GM18505 (cell line): ENCODE data around the gene USP17L12.
"Not testable (repeated sequence)": the region's sequence is repeated elsewhere in the genome, so short reads cannot be mapped to it uniquely, and the experiment has no call there.

Experiments
- ATAC-seq: cut with Tn5 transposase; IDR thresholded peaks from one replicate; pipeline ENCODE4 v1.9.1; 2021; ENCODE audit not compliant: unreplicated experiment

USP17L12 gene, protein sequence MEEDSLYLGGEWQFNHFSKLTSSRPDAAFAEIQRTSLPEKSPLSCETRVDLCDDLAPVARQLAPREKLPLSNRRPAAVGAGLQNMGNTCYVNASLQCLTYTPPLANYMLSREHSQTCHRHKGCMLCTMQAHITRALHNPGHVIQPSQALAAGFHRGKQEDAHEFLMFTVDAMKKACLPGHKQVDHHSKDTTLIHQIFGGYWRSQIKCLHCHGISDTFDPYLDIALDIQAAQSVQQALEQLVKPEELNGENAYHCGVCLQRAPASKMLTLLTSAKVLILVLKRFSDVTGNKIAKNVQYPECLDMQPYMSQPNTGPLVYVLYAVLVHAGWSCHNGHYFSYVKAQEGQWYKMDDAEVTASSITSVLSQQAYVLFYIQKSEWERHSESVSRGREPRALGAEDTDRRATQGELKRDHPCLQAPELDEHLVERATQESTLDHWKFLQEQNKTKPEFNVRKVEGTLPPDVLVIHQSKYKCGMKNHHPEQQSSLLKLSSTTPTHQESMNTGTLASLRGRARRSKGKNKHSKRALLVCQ

DNA sequence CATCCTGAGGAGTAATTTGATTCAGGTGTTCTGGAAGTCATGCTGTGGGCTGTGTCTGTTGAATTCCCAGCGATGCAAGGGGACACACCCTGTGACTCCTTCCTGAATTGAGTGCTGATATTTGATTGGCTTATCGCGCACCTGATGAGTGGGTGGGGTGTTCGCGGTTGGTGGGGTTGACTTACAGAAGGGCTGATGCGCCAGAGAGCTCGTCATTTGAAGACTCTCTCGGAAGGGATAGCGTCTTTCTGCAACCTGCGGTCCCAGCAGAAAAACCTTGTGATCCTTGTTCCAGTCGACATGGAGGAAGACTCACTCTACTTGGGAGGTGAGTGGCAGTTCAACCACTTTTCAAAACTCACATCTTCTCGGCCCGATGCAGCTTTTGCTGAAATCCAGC lies at the start of gene USP17L12:
USP17L12 (plus strand) TSS at position 301 of the 400 bp plus-strand sequence; CDS start at position 301, 0 bp downstream.
- ATAC-seq: not testable (repeated sequence)

- not testable (repeated sequence) for ATAC-seq
Measured at GRCh38 chr4:9210357-9210756, 9.6 kb upstream of the USP17L12 start, which contains the start of gene USP17L10. Gene USP17L10 (plus strand): TSS chr4:9210657. CDS start chr4:9210657, 0 bp downstream.

DNA sequence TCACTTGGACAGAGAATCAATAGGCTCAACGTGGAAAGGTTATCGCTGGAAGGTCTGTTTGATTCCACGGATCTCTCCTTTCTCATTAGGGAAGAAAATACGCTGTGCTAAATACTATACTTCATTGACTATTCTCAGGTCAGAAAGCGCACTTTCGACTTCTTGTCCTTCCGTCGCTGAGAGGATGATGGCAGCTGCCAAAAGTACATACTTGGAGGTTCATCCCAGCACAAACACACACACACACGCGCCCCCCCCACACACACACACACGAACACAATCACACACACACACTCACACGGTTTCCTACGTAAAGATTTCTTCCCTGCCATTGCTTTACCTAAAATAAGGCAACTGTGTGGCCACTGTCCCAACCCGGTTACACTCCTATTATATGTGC lies 5.3 kb upstream of the USP17L12 start:
- not testable (repeated sequence) for ATAC-seq

DNA sequence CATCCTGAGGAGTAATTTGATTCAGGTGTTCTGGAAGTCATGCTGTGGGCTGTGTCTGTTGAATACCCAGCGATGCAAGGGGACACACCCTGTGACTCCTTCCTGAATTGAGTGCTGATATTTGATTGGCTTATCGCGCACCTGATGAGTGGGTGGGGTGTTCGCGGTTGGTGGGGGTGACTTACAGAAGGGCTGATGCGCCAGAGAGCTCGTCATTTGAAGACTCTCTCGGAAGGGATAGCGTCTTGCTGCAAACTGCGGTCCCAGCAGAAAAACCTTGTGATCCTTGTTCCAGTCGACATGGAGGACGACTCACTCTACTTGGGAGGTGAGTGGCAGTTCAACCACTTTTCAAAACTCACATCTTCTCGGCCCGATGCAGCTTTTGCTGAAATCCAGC lies 4.8 kb upstream of the USP17L12 start, which contains the start of gene USP17L11:
USP17L11 (plus strand) TSS at position 301 of the 400 bp plus-strand sequence; CDS start at position 301, 0 bp downstream.
- ATAC-seq: not testable (repeated sequence)

DNA sequence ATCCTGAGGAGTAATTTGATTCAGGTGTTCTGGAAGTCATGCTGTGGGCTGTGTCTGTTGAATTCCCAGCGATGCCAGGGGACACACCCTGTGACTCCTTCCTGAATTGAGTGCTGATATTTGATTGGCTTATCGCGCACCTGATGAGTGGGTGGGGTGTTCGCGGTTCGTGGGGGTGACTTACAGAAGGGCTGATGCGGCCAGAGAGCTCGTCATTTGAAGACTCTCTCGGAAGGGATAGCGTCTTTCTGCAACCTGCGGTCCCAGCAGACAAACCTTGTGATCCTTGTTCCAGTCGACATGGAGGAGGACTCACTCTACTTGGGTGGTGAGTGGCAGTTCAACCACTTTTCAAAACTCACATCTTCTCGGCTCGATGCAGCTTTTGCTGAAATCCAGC lies 4.6 kb downstream of the USP17L12 start, which contains the start of gene USP17L13:
USP17L13 (plus strand) TSS at position 301 of the 400 bp plus-strand sequence; CDS start at position 301, 0 bp downstream.
- not testable (repeated sequence) for ATAC-seq

DNA sequence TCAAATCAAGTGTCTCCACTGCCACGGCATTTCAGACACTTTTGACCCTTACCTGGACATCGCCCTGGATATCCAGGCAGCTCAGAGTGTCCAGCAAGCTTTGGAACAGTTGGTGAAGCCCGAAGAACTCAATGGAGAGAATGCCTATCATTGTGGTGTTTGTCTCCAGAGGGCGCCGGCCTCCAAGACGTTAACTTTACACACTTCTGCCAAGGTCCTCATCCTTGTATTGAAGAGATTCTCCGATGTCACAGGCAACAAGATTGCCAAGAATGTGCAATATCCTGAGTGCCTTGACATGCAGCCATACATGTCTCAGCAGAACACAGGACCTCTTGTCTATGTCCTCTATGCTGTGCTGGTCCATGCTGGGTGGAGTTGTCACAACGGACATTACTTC lies 10.3 kb downstream of the USP17L12 start:
- ATAC-seq: not testable (repeated sequence)

DNA sequence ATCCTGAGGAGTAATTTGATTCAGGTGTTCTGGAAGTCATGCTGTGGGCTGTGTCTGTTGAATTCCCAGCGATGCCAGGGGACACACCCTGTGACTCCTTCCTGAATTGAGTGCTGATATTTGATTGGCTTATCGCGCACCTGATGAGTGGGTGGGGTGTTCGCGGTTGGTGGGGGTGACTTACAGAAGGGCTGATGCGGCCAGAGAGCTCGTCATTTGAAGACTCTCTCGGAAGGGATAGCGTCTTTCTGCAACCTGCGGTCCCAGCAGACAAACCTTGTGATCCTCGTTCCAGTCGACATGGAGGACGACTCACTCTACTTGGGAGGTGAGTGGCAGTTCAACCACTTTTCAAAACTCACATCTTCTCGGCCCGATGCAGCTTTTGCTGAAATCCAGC lies 14.1 kb downstream of the USP17L12 start, which contains the start of gene USP17L15:
USP17L15 (plus strand) TSS at position 301 of the 400 bp plus-strand sequence; CDS start at position 301, 0 bp downstream.
- ATAC-seq: not testable (repeated sequence)

DNA sequence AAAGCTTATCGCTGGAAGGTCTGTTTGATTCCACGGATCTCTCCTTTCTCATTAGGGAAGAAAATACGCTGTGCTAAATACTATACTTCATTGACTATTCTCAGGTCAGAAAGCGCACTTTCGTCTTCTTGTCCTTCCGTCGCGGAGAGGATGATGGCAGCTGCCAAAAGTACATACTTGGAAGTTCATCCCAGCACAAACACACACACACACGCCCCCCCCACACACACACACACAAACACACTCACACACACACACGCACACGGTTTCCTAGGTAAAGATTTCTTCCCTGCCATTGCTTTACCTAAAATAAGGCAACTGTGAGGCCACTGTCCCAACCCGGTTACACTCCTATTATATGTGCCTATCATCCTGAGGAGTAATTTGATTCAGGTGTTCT lies 18.5 kb downstream of the USP17L12 start:
- ATAC-seq: not testable (repeated sequence)

DNA sequence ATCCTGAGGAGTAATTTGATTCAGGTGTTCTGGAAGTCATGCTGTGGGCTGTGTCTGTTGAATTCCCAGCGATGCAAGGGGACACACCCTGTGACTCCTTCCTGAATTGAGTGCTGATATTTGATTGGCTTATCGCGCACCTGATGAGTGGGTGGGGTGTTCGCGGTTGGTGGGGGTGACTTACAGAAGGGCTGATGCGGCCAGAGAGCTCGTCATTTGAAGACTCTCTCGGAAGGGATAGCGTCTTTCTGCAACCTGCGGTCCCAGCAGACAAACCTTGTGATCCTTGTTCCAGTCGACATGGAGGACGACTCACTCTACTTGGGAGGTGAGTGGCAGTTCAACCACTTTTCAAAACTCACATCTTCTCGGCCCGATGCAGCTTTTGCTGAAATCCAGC lies 23.6 kb downstream of the USP17L12 start, which contains the start of gene USP17L17:
USP17L17 (plus strand) TSS at position 301 of the 400 bp plus-strand sequence; CDS start at position 301, 0 bp downstream.
- not testable (repeated sequence) for ATAC-seq

- ATAC-seq: not testable (repeated sequence)
Measured at GRCh38 chr4:9247953-9248680, 28.2 kb downstream of the USP17L12 start, which contains the start of gene USP17L18. Gene USP17L18 (plus strand): TSS chr4:9248630. CDS start chr4:9248630, 0 bp downstream.

GRCh38 chr4:9253078-9253477 lies 33.1 kb downstream of the USP17L12 start, which contains the start of gene USP17L19:
Gene USP17L19 (plus strand): TSS chr4:9253378. CDS start chr4:9253378, 0 bp downstream.
- ATAC-seq: not testable (repeated sequence)

DNA sequence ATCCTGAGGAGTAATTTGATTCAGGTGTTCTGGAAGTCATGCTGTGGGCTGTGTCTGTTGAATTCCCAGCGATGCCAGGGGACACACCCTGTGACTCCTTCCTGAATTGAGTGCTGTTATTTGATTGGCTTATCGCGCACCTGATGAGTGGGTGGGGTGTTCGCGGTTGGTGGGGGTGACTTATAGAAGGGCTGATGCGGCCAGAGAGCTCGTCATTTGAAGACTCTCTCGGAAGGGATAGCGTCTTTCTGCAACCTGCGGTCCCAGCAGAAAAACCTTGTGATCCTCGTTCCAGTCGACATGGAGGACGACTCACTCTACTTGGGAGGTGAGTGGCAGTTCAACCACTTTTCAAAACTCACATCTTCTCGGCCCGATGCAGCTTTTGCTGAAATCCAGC lies 37.9 kb downstream of the USP17L12 start, which contains the start of gene USP17L20:
USP17L20 (plus strand) TSS at position 301 of the 400 bp plus-strand sequence; CDS start at position 301, 0 bp downstream.
- ATAC-seq: not testable (repeated sequence)

GRCh38 chr4:9262572-9262971 lies 42.6 kb downstream of the USP17L12 start, which contains the start of gene USP17L21:
Gene USP17L21 (plus strand): TSS chr4:9262872. CDS start chr4:9262872, 0 bp downstream.
- ATAC-seq: not testable (repeated sequence)

DNA sequence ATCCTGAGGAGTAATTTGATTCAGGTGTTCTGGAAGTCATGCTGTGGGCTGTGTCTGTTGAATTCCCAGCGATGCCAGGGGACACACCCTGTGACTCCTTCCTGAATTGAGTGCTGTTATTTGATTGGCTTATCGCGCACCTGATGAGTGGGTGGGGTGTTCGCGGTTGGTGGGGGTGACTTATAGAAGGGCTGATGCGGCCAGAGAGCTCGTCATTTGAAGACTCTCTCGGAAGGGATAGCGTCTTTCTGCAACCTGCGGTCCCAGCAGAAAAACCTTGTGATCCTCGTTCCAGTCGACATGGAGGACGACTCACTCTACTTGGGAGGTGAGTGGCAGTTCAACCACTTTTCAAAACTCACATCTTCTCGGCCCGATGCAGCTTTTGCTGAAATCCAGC lies 47.4 kb downstream of the USP17L12 start, which contains the start of gene USP17L22:
USP17L22 (plus strand) TSS at position 301 of the 400 bp plus-strand sequence; CDS start at position 301, 0 bp downstream.
- ATAC-seq: not testable (repeated sequence)
